NCI-H524 (cell line): ENCODE data around the gene EGLN2.
"Not testable (repeated sequence)": the region's sequence is repeated elsewhere in the genome, so short reads cannot be mapped to it uniquely, and the experiment has no call there.

ENCODE experiments used
- DNase-seq, 2 experiments: peaks; one replicate each; lab custom pipeline; 2025; lab: John Stamatoyannopoulos, UW

Gene EGLN2

GRCh38 chr19:40776932-40777644 lies 21.9 kb upstream of the EGLN2 start:
- DNase-seq, result peak; percentile 88 to 96

- DNase-seq, result no peak
Observed at GRCh38 chr19:40777645-40777936, 21.4 kb upstream of the EGLN2 start.

GRCh38 chr19:40777937-40778705 lies 20.9 kb upstream of the EGLN2 start, which contains the start of gene RAB4B:
Gene RAB4B, plus strand, starts transcription at chr19:40778247. Its CDS starts 129 bp downstream, at chr19:40778376.
- DNase-seq, result peak; percentile 100

GRCh38 chr19:40778706-40779284 lies 20.2 kb upstream of the EGLN2 start:
- DNase-seq, result no peak

GRCh38 chr19:40780582-40780981 lies 18.4 kb upstream of the EGLN2 start:
- DNase-seq, result no peak

- DNase-seq, result no peak
Observed at GRCh38 chr19:40781140-40781539, 17.9 kb upstream of the EGLN2 start.

- DNase-seq, result no peak
Observed at GRCh38 chr19:40783711-40784110, 15.3 kb upstream of the EGLN2 start.

- DNase-seq, result not testable (repeated sequence)
Observed at GRCh38 chr19:40784146-40784545, 14.8 kb upstream of the EGLN2 start.

GRCh38 chr19:40785526-40785925 lies 13.5 kb upstream of the EGLN2 start:
- DNase-seq, result no peak

- no peak for DNase-seq
Observed at GRCh38 chr19:40786060-40787037, 12.6 kb upstream of the EGLN2 start.

GRCh38 chr19:40791349-40791748 lies 7.6 kb upstream of the EGLN2 start:
- DNase-seq, result no peak

GRCh38 chr19:40791996-40792395 lies 7.0 kb upstream of the EGLN2 start:
- no peak for DNase-seq

GRCh38 chr19:40797166-40797962 lies 1.6 kb upstream of the EGLN2 start:
- no peak for DNase-seq

- peak; percentile 72 to 75 for DNase-seq
Observed at GRCh38 chr19:40797963-40798682, 868 bp upstream of the EGLN2 start.

- peak in 1 of 2 experiments; percentile 36 for DNase-seq
Observed at GRCh38 chr19:40799558-40800338, 757 bp downstream of the EGLN2 start.

- DNase-seq, result no peak
Observed at GRCh38 chr19:40800339-40800996, 1.5 kb downstream of the EGLN2 start.

- DNase-seq, result no peak
Observed at GRCh38 chr19:40800997-40801377, 2.0 kb downstream of the EGLN2 start.

- no peak for DNase-seq
Observed at GRCh38 chr19:40801426-40802299, 2.7 kb downstream of the EGLN2 start.
